Measurements from ENCODE around the gene KRTAP10-1.

Gene KRTAP10-1

GRCh38 chr21:44517175-44517899, 22.7 kb downstream of the KRTAP10-1 start:
- DNase-seq: peak in 2 of 3 donors; percentile 13 to 21
- H3K27ac ChIP-seq (ENCODE audit: insufficient read depth in 1 of 2, low read depth in 1 of 2, low read length in 2 of 2, poor library complexity in 1 of 2, severe bottlenecking in 2 of 2): no peak overlapping the region
- no peaks in the 10 kb centered on the region for H3K4me1 ChIP-seq (ENCODE audit: control extremely low read depth in 1 of 4, control insufficient read depth in 4 of 4, insufficient read depth in 4 of 4, low read length in 3 of 4)
- CTCF ChIA-PET: no interaction called here
- WGBS (ENCODE audit: insufficient coverage): 89% methylated on average over 15 of the region's 15 CpGs
- peaks cover 0 to 5% (median 0%) of the 10 kb centered on the region in 5 experiments for H3K27me3 ChIP-seq (replicated peaks in 2 of 5; ENCODE audit: control insufficient read depth in 4 of 5, insufficient read depth in 5 of 5, low read length in 4 of 5)
- peaks cover 0 to 2% (median 0%) of the 10 kb centered on the region in 5 experiments for H3K9me3 ChIP-seq (ENCODE audit: control extremely low read depth in 1 of 5, control insufficient read depth in 4 of 5, insufficient read depth in 2 of 5, low read depth in 1 of 5, low read length in 4 of 5)
- H3K4me3 ChIP-seq (ENCODE audit: control insufficient read depth in 1 of 7, extremely low read depth in 1 of 7, insufficient read depth in 4 of 7, low read depth in 2 of 7, low read length in 6 of 7): no peak overlapping the region
- POLR2A ChIA-PET: no interaction called here
- H3K36me3 ChIP-seq (ENCODE audit: control insufficient read depth in 4 of 4, insufficient read depth in 4 of 4, low read length in 3 of 4): no peaks in the 10 kb centered on the region

GRCh38 chr21:44516828-44517174, 23.2 kb downstream of the KRTAP10-1 start:
- WGBS (ENCODE audit: insufficient coverage): 96% methylated on average over 10 of the region's 10 CpGs
- CTCF ChIA-PET: no interaction called here
- Histone ChIP-seq H3K4me3 (ENCODE audit: control insufficient read depth in 1 of 7, extremely low read depth in 1 of 7, insufficient read depth in 4 of 7, low read depth in 2 of 7, low read length in 6 of 7) (no peak overlapping the region), H3K9me3 (ENCODE audit: control extremely low read depth in 1 of 5, control insufficient read depth in 4 of 5, insufficient read depth in 2 of 5, low read depth in 1 of 5, low read length in 4 of 5) (peaks cover 0 to 2% (median 0%) of the 10 kb centered on the region in 5 experiments), H3K4me1 (ENCODE audit: control extremely low read depth in 1 of 4, control insufficient read depth in 4 of 4, insufficient read depth in 4 of 4, low read length in 3 of 4) (no peaks in the 10 kb centered on the region), H3K27me3 (replicated peaks in 2 of 5; ENCODE audit: control insufficient read depth in 4 of 5, insufficient read depth in 5 of 5, low read length in 4 of 5) (peaks cover 0 to 5% (median 0%) of the 10 kb centered on the region in 5 experiments), H3K27ac (ENCODE audit: insufficient read depth in 1 of 2, low read depth in 1 of 2, low read length in 2 of 2, poor library complexity in 1 of 2, severe bottlenecking in 2 of 2) (no peak overlapping the region), H3K36me3 (ENCODE audit: control insufficient read depth in 4 of 4, insufficient read depth in 4 of 4, low read length in 3 of 4) (no peaks in the 10 kb centered on the region)
- no peak for DNase-seq
- POLR2A ChIA-PET: no interaction called here

GRCh38 chr21:44516342-44516741, 23.7 kb downstream of the KRTAP10-1 start:
- H3K4me3 ChIP-seq (ENCODE audit: control insufficient read depth in 1 of 7, extremely low read depth in 1 of 7, insufficient read depth in 4 of 7, low read depth in 2 of 7, low read length in 6 of 7): no peak overlapping the region
- 96% methylated on average over 10 of the region's 13 CpGs for WGBS (ENCODE audit: insufficient coverage)
- POLR2A ChIA-PET: no interaction called here
- H3K27ac ChIP-seq (ENCODE audit: insufficient read depth in 1 of 2, low read depth in 1 of 2, low read length in 2 of 2, poor library complexity in 1 of 2, severe bottlenecking in 2 of 2): no peak overlapping the region
- H3K9me3 ChIP-seq (ENCODE audit: control extremely low read depth in 1 of 5, control insufficient read depth in 4 of 5, insufficient read depth in 2 of 5, low read depth in 1 of 5, low read length in 4 of 5): peaks cover 0 to 2% (median 0%) of the 10 kb centered on the region in 5 experiments
- H3K4me1 ChIP-seq (ENCODE audit: control extremely low read depth in 1 of 4, control insufficient read depth in 4 of 4, insufficient read depth in 4 of 4, low read length in 3 of 4): no peaks in the 10 kb centered on the region
- H3K27me3 ChIP-seq (replicated peaks in 2 of 5; ENCODE audit: control insufficient read depth in 4 of 5, insufficient read depth in 5 of 5, low read length in 4 of 5): peaks cover 0 to 5% (median 0%) of the 10 kb centered on the region in 5 experiments
- no peaks in the 10 kb centered on the region for H3K36me3 ChIP-seq (ENCODE audit: control insufficient read depth in 4 of 4, insufficient read depth in 4 of 4, low read length in 3 of 4)
- DNase-seq: no peak
- CTCF ChIA-PET: no interaction called here

- no peak for DNase-seq
- CTCF ChIA-PET: interaction anchor here (1.6 kb wide), 1 partner anchor 278 kb away, joined by 5 read pairs; no protein-coding TSS in a partner anchor
- Histone ChIP-seq H3K27ac (ENCODE audit: insufficient read depth in 1 of 2, low read depth in 1 of 2, low read length in 2 of 2, poor library complexity in 1 of 2, severe bottlenecking in 2 of 2) (no peak overlapping the region), H3K36me3 (ENCODE audit: control insufficient read depth in 4 of 4, insufficient read depth in 4 of 4, low read length in 3 of 4) (no peaks in the 10 kb centered on the region), H3K27me3 (replicated peaks in 2 of 5; ENCODE audit: control insufficient read depth in 4 of 5, insufficient read depth in 5 of 5, low read length in 4 of 5) (peaks cover 0 to 5% (median 0%) of the 10 kb centered on the region in 5 experiments), H3K9me3 (ENCODE audit: control extremely low read depth in 1 of 5, control insufficient read depth in 4 of 5, insufficient read depth in 2 of 5, low read depth in 1 of 5, low read length in 4 of 5) (peaks cover 0 to 2% (median 0%) of the 10 kb centered on the region in 5 experiments), H3K4me1 (ENCODE audit: control extremely low read depth in 1 of 4, control insufficient read depth in 4 of 4, insufficient read depth in 4 of 4, low read length in 3 of 4) (peaks cover 0 to 6% (median 4%) of the 10 kb centered on the region in 4 experiments), H3K4me3 (ENCODE audit: control insufficient read depth in 1 of 7, extremely low read depth in 1 of 7, insufficient read depth in 4 of 7, low read depth in 2 of 7, low read length in 6 of 7) (no peak overlapping the region)
- whole genome bisulfite sequencing (ENCODE audit: insufficient coverage): 93% methylated on average over 31 of the region's 32 CpGs
- POLR2A ChIA-PET: no interaction called here
Observed at GRCh38 chr21:44515359-44516165, 24.4 kb downstream of the KRTAP10-1 start.

- Histone ChIP-seq H3K27ac (ENCODE audit: insufficient read depth in 1 of 2, low read depth in 1 of 2, low read length in 2 of 2, poor library complexity in 1 of 2, severe bottlenecking in 2 of 2) (no peak overlapping the region), H3K4me1 (ENCODE audit: control extremely low read depth in 1 of 4, control insufficient read depth in 4 of 4, insufficient read depth in 4 of 4, low read length in 3 of 4) (peaks cover 0 to 12% (median 8%) of the 10 kb centered on the region in 4 experiments), H3K4me3 (ENCODE audit: control insufficient read depth in 1 of 7, extremely low read depth in 1 of 7, insufficient read depth in 4 of 7, low read depth in 2 of 7, low read length in 6 of 7) (no peak overlapping the region), H3K36me3 (ENCODE audit: control insufficient read depth in 4 of 4, insufficient read depth in 4 of 4, low read length in 3 of 4) (no peaks in the 10 kb centered on the region), H3K9me3 (ENCODE audit: control extremely low read depth in 1 of 5, control insufficient read depth in 4 of 5, insufficient read depth in 2 of 5, low read depth in 1 of 5, low read length in 4 of 5) (peaks cover 0 to 2% (median 0%) of the 10 kb centered on the region in 5 experiments), H3K27me3 (replicated peaks in 2 of 5; ENCODE audit: control insufficient read depth in 4 of 5, insufficient read depth in 5 of 5, low read length in 4 of 5) (peaks cover 0 to 5% (median 0%) of the 10 kb centered on the region in 5 experiments)
- ChIA-PET POLR2A (no interaction called here), CTCF (interaction anchor here (1.6 kb wide), 1 partner anchor 279 kb away, joined by 5 read pairs; no protein-coding TSS in a partner anchor)
- WGBS (ENCODE audit: insufficient coverage): 92% methylated on average over 6 of the region's 11 CpGs
- no peak for DNase-seq
Observed at GRCh38 chr21:44514746-44515358, 25.1 kb downstream of the KRTAP10-1 start.

- Histone ChIP-seq H3K36me3 (ENCODE audit: control insufficient read depth in 4 of 4, insufficient read depth in 4 of 4, low read length in 3 of 4) (no peaks in the 10 kb centered on the region), H3K9me3 (ENCODE audit: control extremely low read depth in 1 of 5, control insufficient read depth in 4 of 5, insufficient read depth in 2 of 5, low read depth in 1 of 5, low read length in 4 of 5) (peaks cover 0 to 2% (median 0%) of the 10 kb centered on the region in 5 experiments), H3K27me3 (replicated peaks in 2 of 5; ENCODE audit: control insufficient read depth in 4 of 5, insufficient read depth in 5 of 5, low read length in 4 of 5) (peaks cover 0 to under 1% (median 0%) of the 10 kb centered on the region in 5 experiments), H3K4me1 (ENCODE audit: control extremely low read depth in 1 of 4, control insufficient read depth in 4 of 4, insufficient read depth in 4 of 4, low read length in 3 of 4) (peaks cover 0 to 15% (median 8%) of the 10 kb centered on the region in 4 experiments), H3K4me3 (ENCODE audit: control insufficient read depth in 1 of 7, extremely low read depth in 1 of 7, insufficient read depth in 4 of 7, low read depth in 2 of 7, low read length in 6 of 7) (no peak overlapping the region), H3K27ac (ENCODE audit: insufficient read depth in 1 of 2, low read depth in 1 of 2, low read length in 2 of 2, poor library complexity in 1 of 2, severe bottlenecking in 2 of 2) (no peak overlapping the region)
- ChIA-PET CTCF (interaction anchor here (1.6 kb wide), 1 partner anchor 279 kb away, joined by 5 read pairs; no protein-coding TSS in a partner anchor), POLR2A (no interaction called here)
- 98% methylated on average over 7 of the region's 7 CpGs for WGBS (ENCODE audit: insufficient coverage)
- no peak for DNase-seq
Observed at GRCh38 chr21:44514218-44514520, 25.8 kb downstream of the KRTAP10-1 start.
